ENCODE results near the gene IGSF21.

- TF ChIP-seq CEBPB (IDR thresholded peaks at IDR 0.05; ENCODE audit: low read depth, low read length) (no peak), SMC3 (IDR thresholded peaks at IDR 0.05; ENCODE audit: low read depth, low read length) (no peak), RFX5 (IDR thresholded peaks at IDR 0.05; ENCODE audit: low read depth, low read length) (no peak), CTCF (conservative IDR thresholded peaks at IDR 0.05; ENCODE audit: low read depth, low read length) (no peak)
- TF ChIP-seq, protein P1, sequence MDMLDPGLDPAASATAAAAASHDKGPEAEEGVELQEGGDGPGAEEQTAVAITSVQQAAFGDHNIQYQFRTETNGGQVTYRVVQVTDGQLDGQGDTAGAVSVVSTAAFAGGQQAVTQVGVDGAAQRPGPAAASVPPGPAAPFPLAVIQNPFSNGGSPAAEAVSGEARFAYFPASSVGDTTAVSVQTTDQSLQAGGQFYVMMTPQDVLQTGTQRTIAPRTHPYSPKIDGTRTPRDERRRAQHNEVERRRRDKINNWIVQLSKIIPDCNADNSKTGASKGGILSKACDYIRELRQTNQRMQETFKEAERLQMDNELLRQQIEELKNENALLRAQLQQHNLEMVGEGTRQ (IDR thresholded peaks at IDR 0.05; ENCODE audit: low read depth, low read length), result no peak
Measured at GRCh38 chr1:18109756-18110597, 2.4 kb downstream of the IGSF21 start.

Data from IMR-90 (cell line).